A549 (cell line): ENCODE measurements around the gene N4BP2. TPM values are rescaled to one million over a fixed set of nuclear protein-coding genes. Genes with fewer than 3 reads are reported as not detected.
"Not testable (repeated sequence)": the region's sequence is repeated elsewhere in the genome, so short reads cannot be mapped to it uniquely, and the experiment has no call there.

ENCODE experiments used
- ATAC-seq, 2 experiments: fragments of 200-7000 bp in 1 of 2; fragments of >200 bp in 1 of 2; cut with Nextera tagmentation in 1 of 2; cut with Tn5 transposase in 1 of 2; 3 replicates each; pipeline versions ENCODE4 v1.8.0 to v1.9.1; 2018 to 2020; ENCODE audit warnings: mild to moderate bottlenecking in 1 of 2, moderate library complexity in 1 of 2
- CTCF ChIA-PET: fragments of 300-600 bp; sonication (Branson Sonifier 250); formaldehyde crosslinking; extraction: SDS; loops from one replicate; lab custom pipeline; 2021; ENCODE audit warnings: antibody characterized with exemption, inconsistent platforms; lab: Yijun Ruan, JAX
- POLR2A ChIA-PET: fragments of 350-600 bp; formaldehyde crosslinking; extraction: SDS; loops from one replicate; lab custom pipeline; 2021; ENCODE audit warnings: antibody characterized with exemption, inconsistent platforms; lab: Yijun Ruan, JAX
- DNase-seq, 2 experiments: peaks; one replicate each; pipeline versions ENCODE4 v3.0.0 to v3.0.0-alpha.2; 2011 to 2016; ENCODE audit warnings: low read depth in 1 of 2, low spot score in 1 of 2
- FAIRE-seq: peaks from 2 replicates; lab custom pipeline; 2011; peaks lifted over from hg19 to GRCh38; lab: Jason Lieb, UNC
- H3K27ac ChIP-seq, 2 experiments: fragments of >200 bp; sonication (Bioruptor Twin); formaldehyde crosslinking; 3 replicates each; pipeline ENCODE4 v1.5.1; 2016 to 2017
- H3K4me1 ChIP-seq: fragments of >200 bp; sonication (Bioruptor Twin); formaldehyde crosslinking; 3 replicates; pipeline ENCODE4 v1.6.1; 2016
- H3K4me2 ChIP-seq: fragments of >200 bp; sonication (Bioruptor Twin); formaldehyde crosslinking; 3 replicates; pipeline ENCODE4 v1.6.1; 2016
- H3K4me3 ChIP-seq: fragments of >200 bp; sonication (Bioruptor Twin); formaldehyde crosslinking; 3 replicates; pipeline ENCODE4 v1.5.1; 2016
- H3K9me3 ChIP-seq: fragments of >200 bp; sonication (Bioruptor Twin); formaldehyde crosslinking; 3 replicates; pipeline ENCODE4 v1.6.1; 2016
- BHLHE40 ChIP-seq: IDR thresholded peaks from 2 replicates; pipeline ENCODE4 v1.6.1; 2012; ENCODE audit warnings: low read depth, low read length, inconsistent platforms
- CHD2 ChIP-seq: fragments of 150-350 bp; IDR thresholded peaks from 2 replicates; pipeline ENCODE4 v1.6.1; 2014; ENCODE audit warnings: low read length; ENCODE audit not compliant: partially characterized antibody
- GATA3 ChIP-seq: IDR thresholded peaks from 2 replicates; pipeline ENCODE4 v1.6.1; 2012; ENCODE audit warnings: borderline replicate concordance
- HDAC2 ChIP-seq: fragments of 200-600 bp; sonication (generic); IDR thresholded peaks from 2 replicates; pipeline ENCODE4 v1.6.1; 2016
- HOXB13 ChIP-seq: fragments of 250-450 bp; sonication (Bioruptor Pico); IDR thresholded peaks from 2 replicates; pipeline ENCODE4 v1.5.0; 2020; ENCODE audit warnings: low read depth, mild to moderate bottlenecking, moderate library complexity
- KDM1A ChIP-seq: fragments of 200-600 bp; sonication (generic); IDR thresholded peaks from 2 replicates; pipeline ENCODE4 v1.6.1; 2016; ENCODE audit warnings: low read depth, mild to moderate bottlenecking
- KDM5A ChIP-seq: fragments of 200-600 bp; sonication (generic); IDR thresholded peaks from 2 replicates; pipeline ENCODE4 v1.6.1; 2016; ENCODE audit warnings: antibody characterized with exemption, mild to moderate bottlenecking
- MAZ ChIP-seq: fragments of 150-350 bp; IDR thresholded peaks from 2 replicates; pipeline ENCODE4 v1.6.1; 2014; ENCODE audit warnings: antibody characterized with exemption, low read depth, low read length, borderline replicate concordance
- MYC ChIP-seq: IDR thresholded peaks from 2 replicates; pipeline ENCODE4 v1.6.1; 2012; ENCODE audit warnings: mild to moderate bottlenecking, inconsistent platforms, low read length, improper control_type of control experiment, borderline replicate concordance
- NFE2L2 ChIP-seq: fragments of 150-350 bp; conservative IDR thresholded peaks from 2 replicates; pipeline ENCODE4 v1.6.1; 2014; ENCODE audit warnings: low read length
- PHF8 ChIP-seq: fragments of 200-600 bp; sonication (generic); IDR thresholded peaks from 2 replicates; pipeline ENCODE4 v1.6.1; 2016; ENCODE audit warnings: low read depth, mild to moderate bottlenecking, antibody characterized with exemption, moderate library complexity, borderline replicate concordance
- RNF2 ChIP-seq: fragments of 200-600 bp; sonication (generic); IDR thresholded peaks from 2 replicates; pipeline ENCODE4 v1.6.1; 2016; ENCODE audit warnings: low read depth, mild to moderate bottlenecking, antibody characterized with exemption, moderate library complexity, borderline replicate concordance
- TFCP2L1 ChIP-seq: fragments of 250-450 bp; sonication (Bioruptor Pico); IDR thresholded peaks from 2 replicates; pipeline ENCODE4 v1.5.0; 2021; ENCODE audit warnings: mild to moderate bottlenecking
- ZFP36 ChIP-seq: fragments of 450-650 bp; IDR thresholded peaks from 2 replicates; pipeline ENCODE4 v1.6.1; 2014; ENCODE audit warnings: borderline replicate concordance; ENCODE audit not compliant: partially characterized antibody
- ZNF302 ChIP-seq: fragments of 250-450 bp; sonication (Bioruptor Pico); IDR thresholded peaks from 2 replicates; pipeline ENCODE4 v1.9.0; 2021; ENCODE audit warnings: inconsistent platforms, mild to moderate bottlenecking, moderate library complexity
- WGBS: methylation state at CpG from one replicate; pipeline ENCODE4 v1.1.6; 2017; ENCODE audit errors: missing lambda C conversion rate; 5-methylcytosine and 5-hydroxymethylcytosine counted together
- polyA plus RNA-seq, 4 experiments: library from polyadenylated mRNA; depleted of rRNA in 3 of 4; stranded (reverse); fragments of >200 nt; fragmentation: RNase III in 1 of 4; extraction: RNeasy Plus Mini Kit Qiagen cat#74134 plus additional on column Dnase treatment in 1 of 4; gene quantifications; 2 replicates in 3 of 4; 3 replicates in 1 of 4; pipeline ENCODE4 v1.2.3, GENCODE V29; 2011 to 2017
- TF ChIP-seq, protein P1 (sequence below): fragments of 250-450 bp; sonication (Bioruptor Pico); IDR thresholded peaks from 2 replicates; pipeline ENCODE4 v1.5.0; 2021; ENCODE audit warnings: mild to moderate bottlenecking, moderate library complexity, borderline replicate concordance
- TF ChIP-seq, protein P2 (sequence below): fragments of >200 bp; sonication (Bioruptor Twin); formaldehyde crosslinking; IDR thresholded peaks from 2 replicates; pipeline ENCODE4 v1.6.1; 2016
- TF ChIP-seq, protein P3 (sequence below): IDR thresholded peaks from 2 replicates; pipeline ENCODE4 v1.6.1; 2012; ENCODE audit warnings: low read depth, borderline replicate concordance
- TF ChIP-seq, protein P4 (sequence below): IDR thresholded peaks from 2 replicates; pipeline ENCODE4 v1.6.1; 2012

Gene N4BP2
- polyA plus RNA-seq, 2 of the 4 experiments (the other 2 are of a cell fraction), result 2.7 to 10.4 TPM

DNA sequence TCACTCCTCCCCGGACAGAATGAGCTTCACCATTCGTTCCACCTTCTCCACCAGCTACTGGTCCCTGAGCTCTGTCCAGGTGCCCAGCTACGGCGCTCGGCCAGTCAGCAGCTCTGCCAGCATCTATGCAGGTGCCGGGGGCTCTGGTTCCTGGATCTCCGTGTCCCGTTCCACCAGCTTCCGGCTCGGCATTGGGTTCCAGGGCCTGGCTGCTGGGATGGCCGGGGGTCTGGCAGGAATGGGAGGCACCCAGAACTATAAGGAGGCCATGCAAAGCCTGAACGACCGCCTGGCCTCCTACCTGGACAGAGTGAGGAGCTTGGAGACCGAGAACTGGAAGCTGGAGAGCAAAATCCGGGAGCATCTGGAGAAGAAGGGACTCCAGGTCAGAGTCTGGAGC lies 36.4 kb upstream of the N4BP2 start:
- POLR2A ChIA-PET, result no interaction called here
- H3K9me3 ChIP-seq, result no peaks in the 10 kb centered on the region
- H3K4me1 ChIP-seq, result no peaks in the 10 kb centered on the region
- no peak for FAIRE-seq
- H3K4me2 ChIP-seq, result no peak overlapping the region
- no peak overlapping the region for H3K27ac ChIP-seq
- no peak for DNase-seq
- CTCF ChIA-PET, result interaction anchor here (1.5 kb wide), 1 partner anchor 130 kb away, joined by 3 read pairs; no protein-coding TSS in a partner anchor
- no peak overlapping the region for H3K4me3 ChIP-seq
- 93% methylated on average over 15 of the region's 15 CpGs for WGBS
- ATAC-seq, result no peak
- TF ChIP-seq, protein P1, sequence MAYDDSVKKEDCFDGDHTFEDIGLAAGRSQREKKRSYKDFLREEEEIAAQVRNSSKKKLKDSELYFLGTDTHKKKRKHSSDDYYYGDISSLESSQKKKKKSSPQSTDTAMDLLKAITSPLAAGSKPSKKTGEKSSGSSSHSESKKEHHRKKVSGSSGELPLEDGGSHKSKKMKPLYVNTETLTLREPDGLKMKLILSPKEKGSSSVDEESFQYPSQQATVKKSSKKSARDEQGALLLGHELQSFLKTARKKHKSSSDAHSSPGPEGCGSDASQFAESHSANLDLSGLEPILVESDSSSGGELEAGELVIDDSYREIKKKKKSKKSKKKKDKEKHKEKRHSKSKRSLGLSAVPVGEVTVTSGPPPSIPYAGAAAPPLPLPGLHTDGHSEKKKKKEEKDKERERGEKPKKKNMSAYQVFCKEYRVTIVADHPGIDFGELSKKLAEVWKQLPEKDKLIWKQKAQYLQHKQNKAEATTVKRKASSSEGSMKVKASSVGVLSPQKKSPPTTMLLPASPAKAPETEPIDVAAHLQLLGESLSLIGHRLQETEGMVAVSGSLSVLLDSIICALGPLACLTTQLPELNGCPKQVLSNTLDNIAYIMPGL (CRISPR knock-in tag), result no peak
- TF ChIP-seq TFCP2L1 (CRISPR knock-in tag) (no peak), ZFP36 (no peak), KDM1A (no peak), MAZ (no peak), BHLHE40 (no peak), CHD2 (no peak), HOXB13 (CRISPR knock-in tag) (no peak), PHF8 (no peak), MYC (no peak), RNF2 (no peak), GATA3 (no peak), KDM5A (no peak), ZNF302 (no peak), HDAC2 (no peak), NFE2L2 (no peak)
- TF ChIP-seq, protein P2, sequence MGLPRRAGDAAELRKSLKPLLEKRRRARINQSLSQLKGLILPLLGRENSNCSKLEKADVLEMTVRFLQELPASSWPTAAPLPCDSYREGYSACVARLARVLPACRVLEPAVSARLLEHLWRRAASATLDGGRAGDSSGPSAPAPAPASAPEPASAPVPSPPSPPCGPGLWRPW, result no peak
- TF ChIP-seq, protein P3, sequence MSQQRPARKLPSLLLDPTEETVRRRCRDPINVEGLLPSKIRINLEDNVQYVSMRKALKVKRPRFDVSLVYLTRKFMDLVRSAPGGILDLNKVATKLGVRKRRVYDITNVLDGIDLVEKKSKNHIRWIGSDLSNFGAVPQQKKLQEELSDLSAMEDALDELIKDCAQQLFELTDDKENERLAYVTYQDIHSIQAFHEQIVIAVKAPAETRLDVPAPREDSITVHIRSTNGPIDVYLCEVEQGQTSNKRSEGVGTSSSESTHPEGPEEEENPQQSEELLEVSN, result no peak
- TF ChIP-seq, protein P4, sequence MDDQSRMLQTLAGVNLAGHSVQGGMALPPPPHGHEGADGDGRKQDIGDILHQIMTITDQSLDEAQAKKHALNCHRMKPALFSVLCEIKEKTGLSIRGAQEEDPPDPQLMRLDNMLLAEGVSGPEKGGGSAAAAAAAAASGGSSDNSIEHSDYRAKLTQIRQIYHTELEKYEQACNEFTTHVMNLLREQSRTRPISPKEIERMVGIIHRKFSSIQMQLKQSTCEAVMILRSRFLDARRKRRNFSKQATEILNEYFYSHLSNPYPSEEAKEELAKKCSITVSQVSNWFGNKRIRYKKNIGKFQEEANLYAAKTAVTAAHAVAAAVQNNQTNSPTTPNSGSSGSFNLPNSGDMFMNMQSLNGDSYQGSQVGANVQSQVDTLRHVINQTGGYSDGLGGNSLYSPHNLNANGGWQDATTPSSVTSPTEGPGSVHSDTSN, result no peak

DNA sequence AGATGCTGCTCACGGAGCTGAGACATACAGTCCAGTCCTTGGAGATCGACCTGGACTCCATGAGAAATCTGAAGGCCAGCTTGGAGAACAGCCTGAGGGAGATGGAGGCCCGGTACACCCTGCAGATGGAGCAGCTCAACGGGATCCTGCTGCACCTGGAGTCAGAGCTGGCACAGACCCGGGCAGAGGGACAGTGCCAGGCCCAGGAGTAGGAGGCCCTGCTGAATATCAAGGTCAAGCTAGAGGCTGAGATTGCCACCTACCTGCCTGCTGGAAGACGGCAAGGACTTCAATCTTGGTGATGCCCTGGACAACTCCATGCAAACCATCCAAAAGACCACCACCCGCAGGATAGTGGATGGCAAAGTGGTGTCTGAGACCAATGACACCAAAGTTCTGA lies 35.5 kb upstream of the N4BP2 start:
- FAIRE-seq, H3K9me3 ChIP-seq, H3K4me1 ChIP-seq, POLR2A ChIA-PET, H3K27ac ChIP-seq, H3K4me3 ChIP-seq, ATAC-seq, H3K4me2 ChIP-seq: not testable (repeated sequence)
- CTCF ChIA-PET, result interaction anchor here (1.5 kb wide), 1 partner anchor 129 kb away, joined by 3 read pairs; no protein-coding TSS in a partner anchor
- peak in 1 of 2 experiments; percentile 24 for DNase-seq
- 71% methylated on average over 5 of the region's 7 CpGs for WGBS

DNA sequence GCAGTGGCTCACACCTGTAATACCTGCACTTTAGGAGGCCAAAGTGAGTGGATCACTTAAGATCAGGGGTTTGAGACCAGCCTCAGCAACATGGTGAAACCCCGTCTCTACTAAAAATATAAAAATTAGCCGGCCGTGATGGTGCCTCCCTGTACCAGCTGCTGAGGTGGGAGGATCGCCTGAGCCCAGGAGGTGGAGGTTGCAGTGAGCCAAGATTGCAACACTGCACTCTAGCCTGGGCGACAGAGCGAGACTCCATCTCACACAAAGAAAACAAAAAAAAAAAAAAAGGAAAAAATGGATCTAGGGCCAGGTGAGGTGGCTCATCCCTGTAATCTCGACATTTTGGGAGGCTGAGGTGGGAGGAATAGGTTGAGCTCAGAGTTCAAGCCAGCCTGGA lies 32.6 kb upstream of the N4BP2 start:
- H3K4me2 ChIP-seq, FAIRE-seq, H3K27ac ChIP-seq, H3K4me3 ChIP-seq, ATAC-seq, H3K9me3 ChIP-seq, DNase-seq, CTCF ChIA-PET, H3K4me1 ChIP-seq: not testable (repeated sequence)
- WGBS, result 86% methylated on average over 6 of the region's 7 CpGs
- POLR2A ChIA-PET, result interaction anchor here (0.7 kb wide), 1 partner anchor 15 kb away, joined by 3 read pairs; no protein-coding TSS in a partner anchor
